ENCODE measurements around the gene CRADD.
"Not testable (repeated sequence)": the region's sequence is repeated elsewhere in the genome, so short reads cannot be mapped to it uniquely, and the experiment has no call there.

The CRADD gene

GRCh38 chr12:93870020-93870795 lies 193.0 kb downstream of the CRADD start:
- no peak for DNase-seq (ENCODE audit: low read depth)
- no peak for TF ChIP-seq CTCF (conservative IDR thresholded peaks at IDR 0.05; ENCODE audit: low read length)

GRCh38 chr12:93871566-93871965 lies 194.4 kb downstream of the CRADD start:
- not testable (repeated sequence) for DNase-seq (ENCODE audit: low read depth); H3K4me3 ChIP-seq (ENCODE audit: low read length)

More at GRCh38 chr12:93870020-93870795, 193.0 kb downstream of the CRADD start:
- H3K4me3 ChIP-seq (ENCODE audit: low read length): no peak overlapping the region

GRCh38 chr12:93873561-93873960 lies 196.4 kb downstream of the CRADD start:
- no peak for TF ChIP-seq CTCF (conservative IDR thresholded peaks at IDR 0.05; ENCODE audit: low read length)
- H3K4me3 ChIP-seq (ENCODE audit: low read length): no peak overlapping the region
- DNase-seq (ENCODE audit: low read depth): no peak

- no peak overlapping the region for H3K4me3 ChIP-seq (ENCODE audit: low read length)
- DNase-seq (ENCODE audit: low read depth): no peak
- no peak for TF ChIP-seq CTCF (conservative IDR thresholded peaks at IDR 0.05; ENCODE audit: low read length)
These were observed 198.0 kb downstream of the CRADD start for GRCh38 chr12:93875157-93875556.

GRCh38 chr12:93876360-93876759 lies 199.2 kb downstream of the CRADD start:
- no peak for DNase-seq (ENCODE audit: low read depth)
- no peak overlapping the region for H3K4me3 ChIP-seq (ENCODE audit: low read length)
- no peak for TF ChIP-seq CTCF (conservative IDR thresholded peaks at IDR 0.05; ENCODE audit: low read length)

- no peak for TF ChIP-seq CTCF (conservative IDR thresholded peaks at IDR 0.05; ENCODE audit: low read length)
- DNase-seq (ENCODE audit: low read depth): no peak
- H3K4me3 ChIP-seq (ENCODE audit: low read length): no peak overlapping the region
These were observed 200.3 kb downstream of the CRADD start for GRCh38 chr12:93877446-93877845.

- DNase-seq (ENCODE audit: low read depth): peak; percentile 84
- no peak overlapping the region for H3K4me3 ChIP-seq (ENCODE audit: low read length)
- TF ChIP-seq CTCF (conservative IDR thresholded peaks at IDR 0.05; ENCODE audit: low read length): no peak
These were observed 202.6 kb downstream of the CRADD start for GRCh38 chr12:93879476-93880421.
